PC-9 (cell line): Measurements from ENCODE around the gene KRT38.

Experiments used
- EZH2 ChIP-seq: fragments of 200-600 bp; sonication (generic); IDR thresholded peaks from 2 replicates; pipeline ENCODE4 v1.8.0; 2017; ENCODE audit warnings: antibody characterized with exemption, low read depth
- TF ChIP-seq, protein P1 (sequence below): fragments of 200-600 bp; sonication (generic); conservative IDR thresholded peaks from 2 replicates; pipeline ENCODE4 v1.6.1; 2017; ENCODE audit warnings: mixed run types, antibody characterized with exemption, mild to moderate bottlenecking, moderate library complexity

DNA sequence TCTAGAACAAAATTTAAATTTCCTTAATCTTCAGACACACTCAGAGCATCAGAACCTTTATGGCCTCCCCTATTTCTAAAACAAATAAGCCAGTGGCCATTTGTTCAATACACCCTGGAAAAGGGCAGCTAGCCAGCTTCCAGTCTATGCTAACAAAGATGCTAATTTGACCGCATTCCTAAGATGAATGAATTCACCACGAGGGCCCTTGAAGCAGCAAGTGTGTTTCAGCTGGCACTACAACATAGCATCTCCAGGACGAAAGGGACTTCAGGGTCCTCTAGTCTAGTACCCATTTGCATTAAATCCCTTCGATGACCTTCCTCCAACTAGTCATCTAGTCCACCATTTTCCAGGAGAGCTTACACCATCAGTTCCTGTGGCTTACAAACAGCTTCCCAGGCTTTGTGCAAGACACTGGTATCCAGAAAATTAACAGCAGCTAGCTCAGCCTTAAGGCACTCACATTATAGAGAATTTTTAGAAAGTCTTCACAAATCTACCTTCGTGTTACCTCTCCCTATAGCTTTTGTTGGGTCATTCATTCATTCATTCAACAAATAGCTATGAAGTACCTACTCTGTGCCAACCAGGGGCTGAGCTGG, 27.3 kb downstream of the KRT38 start:
- TF ChIP-seq, protein P1, sequence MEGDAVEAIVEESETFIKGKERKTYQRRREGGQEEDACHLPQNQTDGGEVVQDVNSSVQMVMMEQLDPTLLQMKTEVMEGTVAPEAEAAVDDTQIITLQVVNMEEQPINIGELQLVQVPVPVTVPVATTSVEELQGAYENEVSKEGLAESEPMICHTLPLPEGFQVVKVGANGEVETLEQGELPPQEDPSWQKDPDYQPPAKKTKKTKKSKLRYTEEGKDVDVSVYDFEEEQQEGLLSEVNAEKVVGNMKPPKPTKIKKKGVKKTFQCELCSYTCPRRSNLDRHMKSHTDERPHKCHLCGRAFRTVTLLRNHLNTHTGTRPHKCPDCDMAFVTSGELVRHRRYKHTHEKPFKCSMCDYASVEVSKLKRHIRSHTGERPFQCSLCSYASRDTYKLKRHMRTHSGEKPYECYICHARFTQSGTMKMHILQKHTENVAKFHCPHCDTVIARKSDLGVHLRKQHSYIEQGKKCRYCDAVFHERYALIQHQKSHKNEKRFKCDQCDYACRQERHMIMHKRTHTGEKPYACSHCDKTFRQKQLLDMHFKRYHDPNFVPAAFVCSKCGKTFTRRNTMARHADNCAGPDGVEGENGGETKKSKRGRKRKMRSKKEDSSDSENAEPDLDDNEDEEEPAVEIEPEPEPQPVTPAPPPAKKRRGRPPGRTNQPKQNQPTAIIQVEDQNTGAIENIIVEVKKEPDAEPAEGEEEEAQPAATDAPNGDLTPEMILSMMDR = no peak
- no peak for TF ChIP-seq EZH2
